Measurements from ENCODE around the gene LRRK1.

LRRK1 gene

GRCh38 chr15:101053261-101053660 lies 134.1 kb downstream of the LRRK1 start:
- in situ Hi-C loops (cut with MboI; ENCODE audit: low sequenced_read_pairs, unreplicated experiment): no loop called here
- TF ChIP-seq CTCF (IDR thresholded peaks at IDR 0.05; ENCODE audit: borderline replicate concordance, control extremely low read depth, extremely low read depth, insufficient read depth, missing control alignments): no peak
- DNase-seq (ENCODE audit: low spot score): no peak

- in situ Hi-C loops (cut with MboI; ENCODE audit: low sequenced_read_pairs, unreplicated experiment): no loop called here
- no peak for TF ChIP-seq CTCF (IDR thresholded peaks at IDR 0.05; ENCODE audit: borderline replicate concordance, control extremely low read depth, extremely low read depth, insufficient read depth, missing control alignments)
These were observed 135.0 kb downstream of the LRRK1 start for GRCh38 chr15:101054116-101054515.

DNA sequence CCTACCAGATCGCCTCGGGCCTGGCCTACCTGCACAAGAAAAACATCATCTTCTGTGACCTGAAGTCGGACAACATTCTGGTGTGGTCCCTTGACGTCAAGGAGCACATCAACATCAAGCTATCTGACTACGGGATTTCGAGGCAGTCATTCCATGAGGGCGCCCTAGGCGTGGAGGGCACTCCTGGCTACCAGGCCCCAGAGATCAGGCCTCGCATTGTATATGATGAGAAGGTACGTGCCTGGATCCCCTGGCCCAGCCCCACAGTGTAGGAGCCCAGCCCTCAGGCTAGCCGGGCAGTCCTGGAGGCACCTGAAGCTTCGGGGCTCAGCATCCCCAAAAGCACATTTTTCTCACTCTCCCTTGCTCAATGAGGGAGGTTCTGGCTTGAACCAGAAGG lies 135.8 kb downstream of the LRRK1 start:
- DNase-seq (ENCODE audit: low spot score): no peak
- no peak for TF ChIP-seq CTCF (IDR thresholded peaks at IDR 0.05; ENCODE audit: borderline replicate concordance, control extremely low read depth, extremely low read depth, insufficient read depth, missing control alignments)
- in situ Hi-C loops (cut with MboI; ENCODE audit: low sequenced_read_pairs, unreplicated experiment): no loop called here

More at GRCh38 chr15:101054116-101054515, 135.0 kb downstream of the LRRK1 start:
- no peak for DNase-seq (ENCODE audit: low spot score)

GRCh38 chr15:101055411-101055810 lies 136.3 kb downstream of the LRRK1 start:
- no peak for TF ChIP-seq CTCF (IDR thresholded peaks at IDR 0.05; ENCODE audit: borderline replicate concordance, control extremely low read depth, extremely low read depth, insufficient read depth, missing control alignments)
- in situ Hi-C loops (cut with MboI; ENCODE audit: low sequenced_read_pairs, unreplicated experiment): no loop called here
- no peak for DNase-seq (ENCODE audit: low spot score)

GRCh38 chr15:101056366-101057334 lies 137.5 kb downstream of the LRRK1 start:
- in situ Hi-C loops (cut with MboI; ENCODE audit: low sequenced_read_pairs, unreplicated experiment): no loop called here
- no peak for TF ChIP-seq CTCF (IDR thresholded peaks at IDR 0.05; ENCODE audit: borderline replicate concordance, control extremely low read depth, extremely low read depth, insufficient read depth, missing control alignments)
- no peak for DNase-seq (ENCODE audit: low spot score)

DNA sequence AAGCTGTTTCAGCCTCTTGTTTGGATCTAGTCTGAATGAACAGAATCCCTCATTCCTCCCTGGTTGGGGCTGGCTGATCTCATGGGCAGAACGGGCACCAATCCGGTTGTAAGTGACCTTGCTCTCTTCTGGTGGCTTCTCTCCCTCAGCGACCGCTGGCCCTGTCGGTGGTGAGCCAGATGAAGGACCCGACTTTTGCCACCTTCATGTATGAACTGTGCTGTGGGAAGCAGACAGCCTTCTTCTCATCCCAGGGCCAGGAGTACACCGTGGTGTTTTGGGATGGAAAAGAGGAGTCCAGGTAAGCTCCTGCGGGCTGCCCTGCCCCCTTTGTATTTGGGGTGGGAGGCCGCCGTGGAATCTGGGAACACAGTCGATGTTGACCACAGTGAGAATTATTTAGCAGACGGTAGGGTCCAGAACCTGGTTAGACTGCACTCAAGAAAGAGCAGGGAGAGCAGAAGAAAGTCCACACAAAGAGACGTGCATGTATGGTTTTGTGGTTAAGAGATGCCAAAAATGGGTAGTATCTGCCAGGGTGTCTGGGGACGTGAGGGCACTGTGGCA lies 138.8 kb downstream of the LRRK1 start:
- in situ Hi-C loops (cut with MboI; ENCODE audit: low sequenced_read_pairs, unreplicated experiment): no loop called here
- no peak for TF ChIP-seq CTCF (IDR thresholded peaks at IDR 0.05; ENCODE audit: borderline replicate concordance, control extremely low read depth, extremely low read depth, insufficient read depth, missing control alignments)
- DNase-seq (ENCODE audit: low spot score): no peak

Measured in GM13976 (cell line).